Gastrocnemius medialis (tissue), 4 donors: ENCODE measurements around the gene GRID1. TPM values are rescaled to one million over a fixed set of nuclear protein-coding genes. Genes with fewer than 3 reads are reported as not detected.

Experiments
- ATAC-seq, 2 donors: fragments of 150-250 bp; one replicate each; pipeline ENCODE4 v1.9.1; 2016
- DNase-seq, 2 donors: peaks; one replicate each; pipeline ENCODE4 v3.0.0-alpha.2; 2019
- H3K27ac ChIP-seq, 4 donors: fragments of 200-600 bp; sonication (generic); 1 replicate in 1 of 4; 2 replicates in 3 of 4; pipeline ENCODE4 v1.5.1; 2016 to 2018; ENCODE audit warnings: mild to moderate bottlenecking in 2 of 4, moderate library complexity in 1 of 4
- H3K27me3 ChIP-seq, 3 donors: fragments of 200-600 bp; sonication (generic) in 2 of 3; 1 replicate in 1 of 3; 2 replicates in 2 of 3; pipeline versions ENCODE4 v1.5.1 to v1.6.0; 2016 to 2019; ENCODE audit warnings: mild to moderate bottlenecking in 1 of 3, moderate library complexity in 1 of 3
- H3K36me3 ChIP-seq, 2 donors: fragments of 200-600 bp; sonication (generic) in 1 of 2; one replicate each; pipeline ENCODE4 v1.5.1; 2017 to 2018
- H3K4me1 ChIP-seq, 2 donors: fragments of 200-600 bp; sonication (generic) in 1 of 2; one replicate each; pipeline ENCODE4 v1.5.1; 2016 to 2017; ENCODE audit warnings: mild to moderate bottlenecking in 2 of 2
- H3K4me3 ChIP-seq, 4 donors: fragments of 200-600 bp; sonication (generic) in 3 of 4; 1 replicate in 1 of 4; 2 replicates in 3 of 4; pipeline ENCODE4 v1.5.1; 2016 to 2019; ENCODE audit warnings: mild to moderate bottlenecking in 2 of 4
- H3K9me3 ChIP-seq, 3 donors: fragments of 200-600 bp; sonication (generic) in 2 of 3; 1 replicate in 1 of 3; 2 replicates in 2 of 3; pipeline ENCODE4 v1.5.1; 2016 to 2019
- POLR2A ChIP-seq, 2 donors: fragments of 450-650 bp; IDR thresholded peaks; one replicate each; pipeline ENCODE4 v1.6.1; 2017; ENCODE audit warnings: antibody characterized with exemption in 2 of 2, mild to moderate bottlenecking in 2 of 2, moderate library complexity in 2 of 2
- in situ Hi-C, 4 donors: fragments of 200-750 bp; cut with MboI; loops; one replicate each; pipeline versions ENCODE4 v1.15.0 to v1.8.0; 2017; ENCODE audit warnings: low sequenced_read_pairs in 4 of 4
- intact Hi-C: fragments of 100-400 bp; cut with DNase I; formaldehyde crosslinking; loops from one replicate; pipeline ENCODE4 v1.15.1; 2023; ENCODE audit warnings: low total_unique reads
- total RNA-seq, 4 donors: library from RNA; depleted of rRNA; stranded (reverse); fragments of >200 nt; gene quantifications; one replicate each; pipeline versions ENCODE4 v1.1.0 to v1.2.3, GENCODE V29; 2016
- TF ChIP-seq, protein P1 (sequence below), 5 experiments: fragments of 450-650 bp in 3 of 5; fragments of 200-600 bp in 2 of 5; sonication (generic) in 2 of 5; IDR thresholded peaks in 4 of 5; conservative IDR thresholded peaks in 1 of 5; 1 replicate in 4 of 5; 2 replicates in 1 of 5; pipeline ENCODE4 v1.5.1; 2016 to 2019; ENCODE audit warnings: antibody characterized with exemption in 5 of 5, mild to moderate bottlenecking in 3 of 5, moderate library complexity in 3 of 5

GRID1 gene
- total RNA-seq, 4 donors from 2014 or later = 0.17 to 1.4 (median 0.79) TPM

- in situ Hi-C loops = no loop called here
- H3K27ac ChIP-seq = no peak overlapping the region
- H3K27me3 ChIP-seq = no peaks in the 10 kb centered on the region
- intact Hi-C loops = no loop called here
- no peaks in the 10 kb centered on the region for H3K9me3 ChIP-seq
- TF ChIP-seq POLR2A (IDR thresholded peaks at IDR 0.05) = no peak
- TF ChIP-seq, protein P1, sequence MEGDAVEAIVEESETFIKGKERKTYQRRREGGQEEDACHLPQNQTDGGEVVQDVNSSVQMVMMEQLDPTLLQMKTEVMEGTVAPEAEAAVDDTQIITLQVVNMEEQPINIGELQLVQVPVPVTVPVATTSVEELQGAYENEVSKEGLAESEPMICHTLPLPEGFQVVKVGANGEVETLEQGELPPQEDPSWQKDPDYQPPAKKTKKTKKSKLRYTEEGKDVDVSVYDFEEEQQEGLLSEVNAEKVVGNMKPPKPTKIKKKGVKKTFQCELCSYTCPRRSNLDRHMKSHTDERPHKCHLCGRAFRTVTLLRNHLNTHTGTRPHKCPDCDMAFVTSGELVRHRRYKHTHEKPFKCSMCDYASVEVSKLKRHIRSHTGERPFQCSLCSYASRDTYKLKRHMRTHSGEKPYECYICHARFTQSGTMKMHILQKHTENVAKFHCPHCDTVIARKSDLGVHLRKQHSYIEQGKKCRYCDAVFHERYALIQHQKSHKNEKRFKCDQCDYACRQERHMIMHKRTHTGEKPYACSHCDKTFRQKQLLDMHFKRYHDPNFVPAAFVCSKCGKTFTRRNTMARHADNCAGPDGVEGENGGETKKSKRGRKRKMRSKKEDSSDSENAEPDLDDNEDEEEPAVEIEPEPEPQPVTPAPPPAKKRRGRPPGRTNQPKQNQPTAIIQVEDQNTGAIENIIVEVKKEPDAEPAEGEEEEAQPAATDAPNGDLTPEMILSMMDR (IDR thresholded peaks at IDR 0.05 in 4 of 5, conservative IDR thresholded peaks at IDR 0.05 in 1 of 5) = no peak
- no peak for ATAC-seq
- DNase-seq = no peak
- H3K4me1 ChIP-seq = no peaks in the 10 kb centered on the region
- H3K36me3 ChIP-seq = no peaks in the 10 kb centered on the region
- H3K4me3 ChIP-seq = no peak overlapping the region
Observed at GRCh38 chr10:86209726-86210125, 156.9 kb downstream of the GRID1 start.

- Histone ChIP-seq H3K27ac (no peak overlapping the region), H3K27me3 (no peaks in the 10 kb centered on the region), H3K4me1 (no peaks in the 10 kb centered on the region), H3K9me3 (no peaks in the 10 kb centered on the region), H3K36me3 (no peaks in the 10 kb centered on the region), H3K4me3 (no peak overlapping the region)
- ATAC-seq (no peak), DNase-seq (no peak)
- TF ChIP-seq POLR2A (IDR thresholded peaks at IDR 0.05) = no peak
- TF ChIP-seq, protein P1 (IDR thresholded peaks at IDR 0.05 in 4 of 5, conservative IDR thresholded peaks at IDR 0.05 in 1 of 5) = no peak
- intact Hi-C loops = no loop called here
- in situ Hi-C loops = no loop called here
Observed at GRCh38 chr10:86207226-86207625, 159.4 kb downstream of the GRID1 start.

DNA sequence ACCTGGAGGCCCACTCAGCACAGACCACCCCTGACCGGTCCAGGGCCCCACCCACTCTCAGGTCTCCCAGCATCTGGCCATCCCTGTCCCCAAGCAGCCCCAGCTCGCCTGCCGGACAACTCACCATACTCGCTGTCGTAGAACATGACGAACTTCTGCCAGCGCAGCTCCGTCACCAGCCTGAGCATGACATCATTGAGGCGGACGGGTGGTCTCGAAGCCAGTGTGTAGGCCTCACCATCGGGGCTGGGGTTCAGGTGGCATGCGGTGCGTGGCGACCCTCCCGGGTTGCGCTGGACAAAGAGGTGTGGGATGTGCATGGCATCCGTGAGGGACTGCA, 160.4 kb downstream of the GRID1 start:
- no peak for TF ChIP-seq POLR2A (IDR thresholded peaks at IDR 0.05)
- TF ChIP-seq, protein P1 (IDR thresholded peaks at IDR 0.05 in 4 of 5, conservative IDR thresholded peaks at IDR 0.05 in 1 of 5) = no peak
- Histone ChIP-seq H3K4me1 (no peaks in the 10 kb centered on the region), H3K9me3 (no peaks in the 10 kb centered on the region), H3K27ac (no peak overlapping the region), H3K4me3 (no peak overlapping the region), H3K27me3 (no peaks in the 10 kb centered on the region), H3K36me3 (no peaks in the 10 kb centered on the region)
- in situ Hi-C loops = no loop called here
- ATAC-seq = no peak
- intact Hi-C loops = no loop called here
- DNase-seq = no peak

- Histone ChIP-seq H3K36me3 (no peaks in the 10 kb centered on the region), H3K4me1 (no peaks in the 10 kb centered on the region), H3K27me3 (no peaks in the 10 kb centered on the region), H3K4me3 (no peak overlapping the region), H3K27ac (no peak overlapping the region), H3K9me3 (no peaks in the 10 kb centered on the region)
- in situ Hi-C loops = no loop called here
- intact Hi-C loops = no loop called here
- no peak for ATAC-seq
- no peak for DNase-seq
- TF ChIP-seq, protein P1 (IDR thresholded peaks at IDR 0.05 in 4 of 5, conservative IDR thresholded peaks at IDR 0.05 in 1 of 5) = no peak
- TF ChIP-seq POLR2A (IDR thresholded peaks at IDR 0.05) = no peak
Observed at GRCh38 chr10:86205306-86206239, 161.0 kb downstream of the GRID1 start.
